NCI-H510A treated with DMSO at 0.1 percent for 48 hours (cell line): Measurements from ENCODE around the gene PINK1.

Experiments
- DNase-seq: peaks from one replicate; lab custom pipeline; 2025; lab: John Stamatoyannopoulos, UW

The PINK1 gene

GRCh38 chr1:20610970-20611369, 22.3 kb upstream of the PINK1 start:
- no peak for DNase-seq

DNA sequence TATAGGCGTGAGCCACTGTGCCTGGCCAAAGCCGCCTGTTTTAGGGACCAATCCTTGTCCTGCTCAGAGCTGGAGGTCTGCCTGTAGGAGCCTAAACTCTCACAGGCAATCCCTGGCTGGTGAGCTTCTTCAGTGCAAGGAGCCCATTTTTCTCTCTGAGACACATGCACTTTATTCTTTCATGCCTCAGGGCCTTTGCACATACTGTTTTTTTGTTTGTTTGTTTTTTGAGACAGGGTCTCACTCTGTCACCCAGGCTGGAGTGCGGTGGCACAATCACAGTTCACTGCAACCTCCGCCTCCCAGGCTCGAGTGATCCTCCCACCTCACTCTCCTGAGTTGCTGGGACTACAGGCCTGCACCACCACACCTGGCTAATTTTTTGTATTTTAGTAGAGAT, 21.6 kb upstream of the PINK1 start:
- no peak for DNase-seq

DNA sequence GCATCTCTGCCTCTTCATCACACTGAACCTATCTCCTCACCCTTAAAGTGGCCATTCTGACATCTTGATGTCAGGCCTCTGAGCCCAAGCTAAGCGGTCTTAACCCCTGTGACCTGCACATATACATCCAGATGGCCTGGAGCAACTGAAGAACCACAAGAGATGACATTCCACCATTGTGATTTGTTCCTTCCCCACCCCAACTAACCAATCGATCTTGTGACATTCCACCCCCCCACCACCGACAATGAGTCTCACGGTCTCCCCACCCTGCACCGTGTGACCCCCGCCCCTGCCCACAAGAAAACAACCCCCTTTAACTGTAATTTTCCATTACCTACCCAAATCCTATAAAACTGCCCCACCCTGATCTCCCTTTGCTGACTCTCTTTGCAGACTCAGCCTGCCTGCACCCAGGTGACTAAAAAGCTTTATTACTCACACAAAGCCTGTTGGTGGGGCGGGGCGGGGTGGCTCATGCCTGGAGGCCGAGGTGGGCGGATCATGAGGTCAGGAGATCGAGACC, 21.0 kb upstream of the PINK1 start:
- DNase-seq, result no peak

GRCh38 chr1:20614131-20614579, 19.1 kb upstream of the PINK1 start:
- no peak for DNase-seq

DNA sequence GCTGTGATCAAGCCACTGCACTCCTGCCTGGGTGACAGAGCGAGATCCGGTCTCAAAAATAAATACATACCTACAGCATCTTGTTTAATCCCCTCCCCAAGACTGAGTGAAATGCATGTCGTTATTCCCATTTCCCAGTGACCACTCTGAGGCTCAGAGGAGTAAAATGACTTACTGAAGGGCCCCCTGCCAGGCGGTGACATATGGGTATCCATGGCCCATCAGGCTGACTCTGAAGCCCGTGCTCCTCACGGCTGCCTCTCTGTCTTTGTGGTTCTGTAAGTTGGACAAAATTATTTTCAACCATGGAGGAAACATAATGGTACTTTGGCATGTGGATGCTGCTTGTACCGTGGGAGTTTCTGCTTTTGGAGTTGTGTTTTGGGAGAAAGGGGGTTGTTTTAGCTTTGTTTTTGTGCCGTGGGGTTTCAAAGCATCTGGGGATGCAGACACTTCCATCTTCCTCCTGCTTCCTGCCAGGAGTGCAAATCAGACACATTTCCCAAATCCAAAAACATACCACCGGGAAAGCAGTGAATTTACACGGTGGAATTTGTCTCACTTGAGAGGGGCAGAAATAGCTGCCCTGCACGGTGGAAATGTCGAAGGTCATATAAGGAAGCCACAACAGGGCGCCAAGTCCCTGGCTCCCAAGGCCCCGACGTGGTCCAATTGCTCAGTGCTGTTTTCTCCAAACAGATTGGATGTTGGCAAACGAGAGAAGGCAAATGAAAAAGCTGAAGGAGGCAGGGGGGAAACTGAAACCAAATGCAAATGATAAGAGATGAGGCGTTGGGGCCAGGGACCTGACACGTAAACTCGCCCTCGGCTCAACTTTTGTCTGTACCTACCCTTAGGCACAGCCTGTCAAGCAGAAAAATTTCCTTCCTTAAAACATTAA, 17.1 kb upstream of the PINK1 start:
- DNase-seq, result no peak

GRCh38 chr1:20616847-20617487, 16.3 kb upstream of the PINK1 start:
- DNase-seq, result no peak

- no peak for DNase-seq
Observed at GRCh38 chr1:20618550-20618949, 14.7 kb upstream of the PINK1 start.

DNA sequence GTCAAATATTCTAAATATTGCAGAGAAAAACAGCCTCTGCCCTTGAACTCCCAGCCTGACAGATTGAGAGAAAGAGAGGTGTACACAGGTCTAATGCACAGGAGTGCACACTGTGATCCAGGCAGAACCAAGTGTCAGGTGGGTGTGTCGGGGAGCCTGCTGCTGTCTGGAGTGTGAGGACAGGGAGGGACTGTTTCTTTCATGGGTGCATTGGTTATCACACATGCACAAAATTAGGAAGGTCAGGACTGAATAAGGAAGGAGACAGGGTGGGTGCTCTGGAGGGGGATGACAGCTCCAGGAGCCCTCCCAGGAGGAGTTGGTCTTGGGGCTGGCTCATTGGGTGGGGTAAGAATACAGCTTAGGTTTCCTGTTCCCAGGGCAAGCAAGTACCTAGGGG, 13.3 kb upstream of the PINK1 start:
- DNase-seq, result no peak

DNA sequence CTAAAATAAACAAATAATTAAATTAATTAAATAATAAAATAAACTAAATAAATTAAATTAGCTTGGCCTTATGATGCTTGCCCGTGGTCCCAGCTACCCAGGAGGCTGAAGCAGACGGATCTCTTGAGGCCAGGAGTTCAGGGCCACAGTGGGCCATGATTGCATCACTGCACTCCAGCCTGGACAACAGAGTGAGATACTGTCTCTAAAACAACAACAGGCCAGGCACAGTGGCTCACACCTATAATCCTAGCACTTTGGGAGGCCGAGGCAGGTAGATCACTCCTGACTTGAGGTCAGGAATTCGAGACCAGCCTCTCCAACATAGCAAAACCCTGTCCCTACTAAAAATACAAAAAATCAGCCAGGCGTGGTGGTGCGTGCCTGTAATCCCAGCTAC, 12.2 kb upstream of the PINK1 start:
- DNase-seq, result no peak

DNA sequence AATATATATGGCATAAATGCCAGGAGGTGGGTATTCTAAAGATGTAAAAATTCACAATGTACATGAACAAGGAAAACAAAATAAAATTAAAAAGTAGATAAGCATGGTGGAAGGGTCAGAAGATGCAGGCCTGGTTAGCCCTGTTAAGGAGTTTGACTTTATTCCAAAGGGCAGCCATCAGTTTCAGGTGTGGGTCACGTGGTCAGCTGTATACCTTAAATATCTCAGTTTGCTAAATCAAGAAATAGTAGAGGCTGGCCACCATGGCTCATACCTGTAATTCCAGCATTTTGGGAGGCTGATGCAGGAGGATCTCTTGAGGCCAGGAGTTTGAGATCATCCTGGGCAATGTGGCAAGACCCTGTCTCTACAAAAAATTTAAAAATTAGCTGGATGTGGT, 8.5 kb upstream of the PINK1 start:
- DNase-seq, result no peak

GRCh38 chr1:20625176-20626097, 7.8 kb upstream of the PINK1 start:
- DNase-seq, result no peak

DNA sequence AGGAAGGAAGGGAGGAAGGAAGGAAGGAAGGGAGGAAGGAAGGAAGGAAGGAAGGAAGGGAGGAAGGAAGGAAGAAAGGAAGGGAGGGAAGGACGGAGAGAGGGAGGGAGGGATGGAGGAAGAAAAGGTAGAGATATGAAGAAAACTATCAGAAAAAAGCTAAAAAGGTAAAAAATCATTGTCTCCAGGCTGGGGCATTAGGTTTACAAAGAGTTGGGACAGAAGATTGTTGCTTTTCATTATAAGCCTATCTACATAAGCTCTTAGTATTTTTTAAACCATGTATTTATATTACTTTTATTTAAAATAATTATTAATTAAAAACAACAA, 7.2 kb upstream of the PINK1 start:
- DNase-seq, result no peak

- no peak for DNase-seq
Observed at GRCh38 chr1:20626524-20626923, 6.7 kb upstream of the PINK1 start.

GRCh38 chr1:20630729-20631128, 2.5 kb upstream of the PINK1 start:
- DNase-seq, result no peak

DNA sequence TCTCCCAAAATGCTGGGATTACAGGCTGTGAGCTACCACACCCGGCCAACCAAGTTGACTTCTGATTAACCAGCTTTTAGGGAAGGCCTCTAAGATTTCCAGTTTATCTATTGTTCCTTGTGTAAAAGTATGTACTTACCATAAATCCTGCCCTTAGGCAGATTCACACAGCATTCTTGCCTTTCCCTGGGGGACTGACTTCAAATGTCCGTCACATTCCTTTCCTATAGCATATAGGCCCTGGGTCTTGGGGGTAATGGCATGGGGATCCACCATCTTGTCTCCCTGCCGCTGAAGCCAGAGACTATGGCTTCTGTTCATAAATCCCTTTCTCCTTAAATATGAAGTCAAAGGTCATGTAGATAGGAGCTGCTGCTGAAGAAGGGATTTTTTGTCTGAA, 872 bp upstream of the PINK1 start:
- no peak for DNase-seq

DNA sequence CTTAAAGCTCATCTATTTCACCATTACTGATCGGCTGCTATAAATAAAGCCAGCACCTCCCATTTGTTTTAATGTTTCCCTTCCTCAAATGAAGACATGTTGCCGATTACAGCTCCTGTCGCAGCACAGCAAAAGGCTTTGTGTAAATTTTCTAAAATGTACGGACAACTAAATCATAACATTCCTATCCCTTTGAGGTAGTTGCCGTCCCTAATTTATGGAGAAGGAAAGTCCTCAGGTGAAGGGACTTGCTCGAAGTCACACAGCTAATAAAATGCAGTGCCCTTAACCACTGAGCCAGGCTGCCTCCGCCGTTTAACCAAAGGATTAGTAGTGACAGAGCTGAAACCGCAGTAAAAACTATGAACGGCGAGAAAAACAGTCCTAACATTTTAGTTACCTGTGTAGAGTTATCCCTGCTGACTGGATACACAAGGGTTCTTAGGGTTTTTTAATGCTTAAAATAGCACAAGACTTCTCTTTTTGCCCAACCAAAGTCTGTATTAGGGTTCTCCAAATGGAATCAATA, 871 bp downstream of the PINK1 start:
- DNase-seq, result peak; percentile 92

DNA sequence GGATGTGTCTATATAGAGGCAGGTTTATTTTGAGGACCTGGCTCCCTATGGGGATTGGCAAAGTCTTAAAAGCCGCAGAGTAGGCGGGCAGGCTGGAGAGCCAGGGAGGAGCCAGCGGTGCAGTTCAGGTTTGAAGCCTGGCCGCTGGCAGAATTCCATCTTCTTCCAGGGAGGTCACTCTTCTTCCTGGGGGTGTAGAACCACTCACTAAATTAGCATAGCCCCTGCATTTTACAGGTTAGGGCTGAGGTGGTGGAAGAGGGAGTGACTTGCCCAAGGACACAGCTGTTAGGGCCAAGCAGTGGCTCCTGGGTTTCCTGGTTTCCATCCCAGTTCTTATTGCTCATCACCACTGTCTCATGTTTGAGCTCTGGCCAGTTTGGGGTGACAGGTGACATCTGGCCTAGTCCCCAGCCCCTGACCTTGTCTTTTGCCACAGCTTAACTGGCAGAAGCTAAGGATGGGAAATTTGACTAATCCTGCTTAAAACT, 1.4 kb downstream of the PINK1 start:
- peak; percentile 92 for DNase-seq

DNA sequence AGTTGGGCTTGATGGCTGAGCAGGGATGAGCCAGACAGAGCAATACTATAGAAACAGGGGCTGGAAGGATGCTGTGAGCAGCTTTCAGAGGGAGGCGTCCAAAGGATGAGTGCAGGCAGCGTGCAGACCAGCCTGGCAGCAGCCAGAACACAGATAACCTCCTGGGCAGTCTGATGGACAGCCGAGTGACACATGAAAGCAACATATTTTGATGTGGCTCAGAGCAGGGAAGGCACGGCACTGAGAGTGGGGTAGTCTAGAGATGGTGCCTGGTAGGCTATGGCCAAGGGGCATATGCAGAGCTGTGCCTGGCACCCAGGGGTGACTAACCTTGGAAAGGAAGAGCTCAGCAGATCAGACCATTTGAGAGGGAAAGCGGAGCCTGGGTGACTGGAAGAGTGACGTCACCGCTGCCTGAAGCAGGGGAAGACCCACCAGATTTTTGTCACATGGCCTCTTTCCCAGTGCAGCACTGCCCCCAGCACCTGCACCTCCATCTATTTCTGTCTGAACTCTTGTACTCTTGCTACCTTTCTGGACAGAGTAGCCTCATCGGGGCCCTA, 3.6 kb downstream of the PINK1 start:
- DNase-seq, result no peak

GRCh38 chr1:20640183-20640597, 6.9 kb downstream of the PINK1 start:
- DNase-seq, result peak; percentile 89

- DNase-seq, result no peak
Observed at GRCh38 chr1:20641975-20642374, 8.7 kb downstream of the PINK1 start.

- no peak for DNase-seq
Observed at GRCh38 chr1:20643080-20643479, 9.8 kb downstream of the PINK1 start.

DNA sequence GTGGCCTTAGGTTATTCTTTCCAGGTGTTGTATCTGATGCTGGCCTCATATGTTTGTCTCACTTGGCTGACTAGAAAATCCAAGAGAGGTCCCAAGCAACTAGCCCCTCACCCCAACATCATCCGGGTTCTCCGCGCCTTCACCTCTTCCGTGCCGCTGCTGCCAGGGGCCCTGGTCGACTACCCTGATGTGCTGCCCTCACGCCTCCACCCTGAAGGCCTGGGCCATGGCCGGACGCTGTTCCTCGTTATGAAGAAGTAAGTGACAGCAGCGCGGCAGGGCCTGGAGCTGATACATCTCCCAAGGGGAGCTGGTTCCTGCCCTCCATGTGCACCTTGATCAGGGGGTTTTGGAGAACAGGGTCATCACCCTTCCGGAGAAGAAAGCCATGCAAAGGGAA, 11.2 kb downstream of the PINK1 start:
- no peak for DNase-seq
